ENCODE results near the gene AMPD2. TPM values are rescaled to one million over a fixed set of nuclear protein-coding genes. Genes with fewer than 3 reads are reported as not detected.
A peak's percentile ranks its signal among the peaks of the same experiment; 100 is the strongest.

The AMPD2 gene
- total RNA-seq, 2 donors from 2014 or later = 55.7 to 69.3 TPM

GRCh38 chr1:109631513-109632505 lies 12.2 kb downstream of the AMPD2 start:
- no peak overlapping the region for H3K4me3 ChIP-seq (ENCODE audit: low read length)
- no peak for DNase-seq
- peaks cover 25% of the 10 kb centered on the region for H3K36me3 ChIP-seq (ENCODE audit: control insufficient read depth, insufficient read depth, low read length)
- TF ChIP-seq CTCF (conservative IDR thresholded peaks at IDR 0.05) = no peak
- no peaks in the 10 kb centered on the region for H3K27me3 ChIP-seq (ENCODE audit: control insufficient read depth, insufficient read depth, low read length, poor library complexity, severe bottlenecking)
- H3K9me3 ChIP-seq (ENCODE audit: control insufficient read depth, low read length) = no peaks in the 10 kb centered on the region
- no peaks in the 10 kb centered on the region for H3K27me3 Mint-ChIP-seq (ENCODE audit: insufficient read depth)
- peaks cover 29% of the 10 kb centered on the region for H3K36me3 Mint-ChIP-seq (ENCODE audit: low read depth)
- peaks cover 10% of the 10 kb centered on the region for H3K4me1 Mint-ChIP-seq
- no peaks in the 10 kb centered on the region for H3K9me3 Mint-ChIP-seq
- peak overlapping the region; percentile 26 for H3K27ac ChIP-seq (ENCODE audit: low read depth, low read length)
- no peak overlapping the region for H3K9ac ChIP-seq (ENCODE audit: extremely low read depth, low read length, poor library complexity, severe bottlenecking)
- H3K4me1 ChIP-seq (ENCODE audit: control insufficient read depth, insufficient read depth, low read length) = peaks cover 6% of the 10 kb centered on the region
- H3K4me3 Mint-ChIP-seq = no peak overlapping the region
- H3K27ac Mint-ChIP-seq = no peak overlapping the region
- 92% methylated on average over 8 to 16 of the region's 16 CpGs for WGBS, 2 experiments (ENCODE audit: insufficient coverage in 1 of 2, insufficient read length in 1 of 2)

GRCh38 chr1:109632671-109633346 lies 13.2 kb downstream of the AMPD2 start:
- Mint-ChIP-seq H3K9me3 (no peaks in the 10 kb centered on the region), H3K27ac (no peak overlapping the region), H3K27me3 (ENCODE audit: insufficient read depth) (no peaks in the 10 kb centered on the region), H3K4me3 (no peak overlapping the region), H3K4me1 (peaks cover 10% of the 10 kb centered on the region), H3K36me3 (ENCODE audit: low read depth) (peaks cover 23% of the 10 kb centered on the region)
- WGBS, 2 experiments (ENCODE audit: insufficient coverage in 1 of 2, insufficient read length in 1 of 2) = 80 to 88% methylated on average over 1 to 5 of the region's 5 CpGs
- no peak overlapping the region for H3K9ac ChIP-seq (ENCODE audit: extremely low read depth, low read length, poor library complexity, severe bottlenecking)
- H3K4me3 ChIP-seq (ENCODE audit: low read length) = no peak overlapping the region
- no peaks in the 10 kb centered on the region for H3K27me3 ChIP-seq (ENCODE audit: control insufficient read depth, insufficient read depth, low read length, poor library complexity, severe bottlenecking)
- peak; percentile 44 for DNase-seq
- H3K27ac ChIP-seq (ENCODE audit: low read depth, low read length) = peak overlapping the region; percentile 32
- TF ChIP-seq CTCF (conservative IDR thresholded peaks at IDR 0.05) = no peak
- H3K4me1 ChIP-seq (ENCODE audit: control insufficient read depth, insufficient read depth, low read length) = peaks cover 6% of the 10 kb centered on the region
- H3K9me3 ChIP-seq (ENCODE audit: control insufficient read depth, low read length) = no peaks in the 10 kb centered on the region
- H3K36me3 ChIP-seq (ENCODE audit: control insufficient read depth, insufficient read depth, low read length) = peaks cover 24% of the 10 kb centered on the region

- WGBS, 2 experiments (ENCODE audit: insufficient coverage in 1 of 2, insufficient read length in 1 of 2) = 85 to 94% methylated on average over 4 to 6 of the region's 6 CpGs
- no peaks in the 10 kb centered on the region for H3K9me3 Mint-ChIP-seq
- no peak overlapping the region for H3K27ac Mint-ChIP-seq
Measured at GRCh38 chr1:109634292-109634691, 14.7 kb downstream of the AMPD2 start.

More at GRCh38 chr1:109634292-109634691, 14.7 kb downstream of the AMPD2 start:
- Histone ChIP-seq H3K27me3 (ENCODE audit: control insufficient read depth, insufficient read depth, low read length, poor library complexity, severe bottlenecking) (no peaks in the 10 kb centered on the region), H3K27ac (ENCODE audit: low read depth, low read length) (no peak overlapping the region), H3K9ac (ENCODE audit: extremely low read depth, low read length, poor library complexity, severe bottlenecking) (no peak overlapping the region), H3K4me3 (ENCODE audit: low read length) (no peak overlapping the region), H3K9me3 (ENCODE audit: control insufficient read depth, low read length) (no peaks in the 10 kb centered on the region), H3K4me1 (ENCODE audit: control insufficient read depth, insufficient read depth, low read length) (peaks cover 6% of the 10 kb centered on the region), H3K36me3 (ENCODE audit: control insufficient read depth, insufficient read depth, low read length) (peaks cover 15% of the 10 kb centered on the region)
- Mint-ChIP-seq H3K27me3 (ENCODE audit: insufficient read depth) (no peaks in the 10 kb centered on the region), H3K4me3 (no peak overlapping the region), H3K4me1 (peaks cover 14% of the 10 kb centered on the region), H3K36me3 (ENCODE audit: low read depth) (peaks cover 12% of the 10 kb centered on the region)
- DNase-seq = no peak
- TF ChIP-seq CTCF (conservative IDR thresholded peaks at IDR 0.05) = no peak
